IMR-90 (cell line): ENCODE data around the gene FBXO22. TPM values are rescaled to one million over a fixed set of nuclear protein-coding genes. Genes with fewer than 3 reads are reported as not detected.

Experiments used
- ATAC-seq: fragments of 200-7000 bp; cut with Tn5 transposase; 2 replicates; pipeline ENCODE4 v1.9.1; 2020; ENCODE audit warnings: low read depth, mild to moderate bottlenecking, moderate library complexity
- BruUV-seq: library from RNA; stranded (reverse); fragments of 400-500 nt; replicated peaks from 2 replicates; lab custom pipeline; 2021; lab: Mats Ljungman, UMichigan
- CTCF ChIA-PET: fragments of 300-600 bp; formaldehyde crosslinking; extraction: SDS; loops from one replicate; lab custom pipeline; 2021; ENCODE audit warnings: antibody characterized with exemption; lab: Yijun Ruan, JAX
- POLR2A ChIA-PET: fragments of 300-600 bp; sonication (Branson Sonifier 250); formaldehyde crosslinking; loops from one replicate; lab custom pipeline; 2022; ENCODE audit warnings: antibody characterized with exemption; ENCODE audit not compliant: unreplicated experiment; lab: Charles Lee
- DNase-seq: peaks from one replicate; pipeline ENCODE4 v3.0.0; 2013
- H2AFZ ChIP-seq: replicated peaks from 2 replicates; pipeline ENCODE3; 2013; ENCODE audit warnings: low read length, mild to moderate bottlenecking; ENCODE audit not compliant: poor library complexity
- H2AK5ac ChIP-seq: 2 replicates; pipeline ENCODE4 v1.6.1; 2013; ENCODE audit warnings: low read depth, low read length, inconsistent platforms
- H2AK9ac ChIP-seq: replicated peaks from 2 replicates; pipeline ENCODE3; 2013; ENCODE audit warnings: mild to moderate bottlenecking, low read depth, low read length, moderate library complexity; ENCODE audit not compliant: poor library complexity
- H2BK120ac ChIP-seq: 2 replicates; pipeline ENCODE4 v1.6.1; 2013; ENCODE audit warnings: low read depth, low read length, inconsistent platforms
- H2BK15ac ChIP-seq: 3 replicates; pipeline ENCODE4 v1.6.1; 2013; ENCODE audit warnings: low read depth, low read length, inconsistent platforms
- H2BK20ac ChIP-seq: 2 replicates; pipeline ENCODE4 v1.6.1; 2013; ENCODE audit warnings: low read depth, mild to moderate bottlenecking, inconsistent platforms, low read length, moderate library complexity
- H2BK5ac ChIP-seq: 2 replicates; pipeline ENCODE4 v1.6.1; 2013; ENCODE audit warnings: mild to moderate bottlenecking, low read depth, low read length, inconsistent platforms; ENCODE audit not compliant: poor library complexity, severe bottlenecking
- H3K14ac ChIP-seq: replicated peaks from 2 replicates; pipeline ENCODE4 v1.6.1; 2013; ENCODE audit warnings: low read depth, low read length, inconsistent platforms
- H3K18ac ChIP-seq: 2 replicates; pipeline ENCODE4 v1.6.1; 2013; ENCODE audit warnings: low read depth, low read length, control low read depth
- H3K23ac ChIP-seq: 2 replicates; pipeline ENCODE4 v1.6.1; 2013; ENCODE audit warnings: low read depth, low read length, inconsistent platforms
- H3K27ac ChIP-seq: 2 replicates; pipeline ENCODE4 v1.5.1; 2013; ENCODE audit warnings: mild to moderate bottlenecking, control low read depth, low read length; ENCODE audit not compliant: insufficient read depth
- H3K27me3 ChIP-seq: 2 replicates; pipeline ENCODE4 v1.6.1; 2013; ENCODE audit warnings: low read length; ENCODE audit not compliant: control insufficient read depth, insufficient read depth
- H3K36me3 ChIP-seq: 2 replicates; pipeline ENCODE4 v1.6.1; 2013; ENCODE audit warnings: low read length, mixed read lengths; ENCODE audit not compliant: control insufficient read depth, insufficient read depth
- H3K4ac ChIP-seq: 2 replicates; pipeline ENCODE4 v1.6.1; 2013; ENCODE audit warnings: low read depth, low read length, inconsistent platforms
- H3K4me1 ChIP-seq: 2 replicates; pipeline ENCODE4 v1.6.1; 2013; ENCODE audit warnings: low read length, mixed read lengths; ENCODE audit not compliant: control insufficient read depth, insufficient read depth
- H3K4me2 ChIP-seq: 2 replicates; pipeline ENCODE4 v1.6.1; 2013; ENCODE audit warnings: low read depth, mild to moderate bottlenecking, control low read depth, low read length, moderate library complexity
- H3K4me3 ChIP-seq: 2 replicates; pipeline ENCODE4 v1.5.1; 2013; ENCODE audit warnings: low read depth, mild to moderate bottlenecking, control low read depth, low read length, moderate library complexity; ENCODE audit not compliant: insufficient read depth
- H3K56ac ChIP-seq: 2 replicates; pipeline ENCODE4 v1.6.1; 2013; ENCODE audit warnings: low read length, inconsistent platforms; ENCODE audit not compliant: insufficient read depth; ENCODE audit errors: extremely low read depth
- H3K79me1 ChIP-seq, 2 experiments: 2 replicates each; pipeline ENCODE4 v1.6.1; 2013; ENCODE audit warnings: low read length in 2 of 2, inconsistent platforms in 1 of 2, low read depth in 1 of 2
- H3K9ac ChIP-seq: 2 replicates; pipeline ENCODE4 v1.6.1; 2013; ENCODE audit warnings: low read depth, low read length, control low read depth
- H3K9me1 ChIP-seq: 2 replicates; pipeline ENCODE4 v1.6.1; 2013; ENCODE audit warnings: low read length, inconsistent platforms; ENCODE audit not compliant: insufficient read depth
- H3K9me3 ChIP-seq: 2 replicates; pipeline ENCODE4 v1.6.1; 2013; ENCODE audit warnings: low read length; ENCODE audit not compliant: control insufficient read depth, insufficient read depth
- H4K20me1 ChIP-seq: 2 replicates; pipeline ENCODE4 v1.6.1; 2013; ENCODE audit warnings: low read length, inconsistent platforms; ENCODE audit not compliant: insufficient read depth
- H4K5ac ChIP-seq: 2 replicates; pipeline ENCODE4 v1.6.1; 2013; ENCODE audit warnings: mild to moderate bottlenecking, low read depth, low read length, control low read depth
- H4K8ac ChIP-seq, 2 experiments: 2 replicates each; pipeline ENCODE4 v1.6.1; 2013; ENCODE audit warnings: low read depth in 2 of 2, low read length in 2 of 2, control low read depth in 1 of 2, inconsistent platforms in 1 of 2
- H4K91ac ChIP-seq: 2 replicates; pipeline ENCODE4 v1.6.1; 2013; ENCODE audit warnings: low read depth, low read length, inconsistent platforms; ENCODE audit not compliant: insufficient read depth
- BHLHE40 ChIP-seq: fragments of 150-350 bp; IDR thresholded peaks from 2 replicates; pipeline ENCODE4 v1.6.1; 2016; ENCODE audit warnings: mild to moderate bottlenecking, low read depth, low read length
- FOS ChIP-seq: fragments of 150-350 bp; IDR thresholded peaks from 2 replicates; pipeline ENCODE4 v1.6.1; 2016; ENCODE audit warnings: low read depth, low read length
- MAZ ChIP-seq: IDR thresholded peaks from 2 replicates; pipeline ENCODE4 v1.6.1; 2012; ENCODE audit warnings: low read depth, mild to moderate bottlenecking, low read length, improper control_type of control experiment, moderate library complexity, borderline replicate concordance
- MXI1 ChIP-seq: IDR thresholded peaks from 2 replicates; pipeline ENCODE4 v1.6.1; 2012; ENCODE audit warnings: low read depth, mild to moderate bottlenecking, low read length, moderate library complexity, borderline replicate concordance
- POLR2A ChIP-seq: IDR thresholded peaks from 2 replicates; pipeline ENCODE4 v1.6.1; 2012; ENCODE audit warnings: mild to moderate bottlenecking, low read depth, low read length
- RAD21 ChIP-seq: IDR thresholded peaks from 2 replicates; pipeline ENCODE4 v1.6.1; 2012; ENCODE audit warnings: low read length, improper control_type of control experiment
- RCOR1 ChIP-seq: IDR thresholded peaks from 2 replicates; pipeline ENCODE4 v1.6.1; 2012; ENCODE audit warnings: mild to moderate bottlenecking, low read length, improper control_type of control experiment; ENCODE audit not compliant: insufficient replicate concordance
- RFX5 ChIP-seq: IDR thresholded peaks from 2 replicates; pipeline ENCODE4 v1.8.0; 2012; ENCODE audit warnings: low read depth, mild to moderate bottlenecking, low read length, moderate library complexity
- SMC3 ChIP-seq: fragments of 150-350 bp; IDR thresholded peaks from 2 replicates; pipeline ENCODE4 v1.6.1; 2016; ENCODE audit warnings: low read depth, mild to moderate bottlenecking, antibody characterized with exemption, low read length, moderate library complexity
- USF2 ChIP-seq: fragments of 150-350 bp; IDR thresholded peaks from 2 replicates; pipeline ENCODE4 v1.6.1; 2017; ENCODE audit warnings: mild to moderate bottlenecking, antibody characterized with exemption, low read length, low read depth
- WGBS, 2 experiments: methylation state at CpG; one replicate each; pipeline versions ENCODE4 v1.1.5 to v1.1.7; 2013; ENCODE audit warnings: missing lambda C conversion rate in 2 of 2; ENCODE audit not compliant: insufficient read length in 1 of 2; ENCODE audit errors: extremely low coverage in 2 of 2; 5-methylcytosine and 5-hydroxymethylcytosine counted together
- dilution Hi-C: fragments of 300-500 bp; cut with HindIII; formaldehyde crosslinking; loops from one replicate; pipeline ENCODE4 v1.14.3; 2018; ENCODE audit warnings: low sequenced_read_pairs; ENCODE audit not compliant: unreplicated experiment
- in situ Hi-C: fragments of 300-500 bp; cut with MboI; formaldehyde crosslinking; loops from 3 replicates; pipeline ENCODE4 v1.14.3; 2019; ENCODE audit warnings: low sequenced_read_pairs, inconsistent platforms, mixed read lengths
- intact Hi-C: fragments of 100-400 bp; cut with micrococcal nuclease; formaldehyde crosslinking; loops from 2 replicates; pipeline ENCODE4 v1.10.0; 2022
- polyA plus RNA-seq, 3 experiments: library from polyadenylated mRNA; depleted of rRNA; stranded (reverse); fragments of >200 nt; gene quantifications; 2 replicates each; pipeline ENCODE4 v1.2.3, GENCODE V29; 2012; ENCODE audit warnings: low replicate concordance in 1 of 3
- total RNA-seq: library from RNA; depleted of rRNA; stranded (reverse); fragments of >200 nt; gene quantifications from 2 replicates; pipeline ENCODE4 v1.2.3, GENCODE V29; 2012

Gene FBXO22
- total and polyA plus RNA-seq, 2 of the 4 experiments (the other 2 are of a cell fraction): 22.4 to 45.2 TPM

- Histone ChIP-seq H2BK5ac (no peak overlapping the region), H3K27ac (no peak overlapping the region), H3K18ac (no peak overlapping the region), H2BK120ac (no peak overlapping the region), H3K36me3 (peaks cover 10% of the 10 kb centered on the region), H3K4me3 (no peak overlapping the region), H3K14ac (no peak overlapping the region), H4K20me1 (peaks cover 3% of the 10 kb centered on the region; the same call in 1 of the 2 replicates), H3K4me2 (no peak overlapping the region), H4K91ac (no peak overlapping the region), H2AK5ac (no peak overlapping the region), H2AK9ac (no peak overlapping the region), H3K23ac (no peak overlapping the region), H3K9ac (no peak overlapping the region), H3K4me1 (peaks cover 4% of the 10 kb centered on the region; the same call in 1 of the 2 replicates), H3K56ac (no peak overlapping the region), H2AFZ (no peak overlapping the region), H3K9me1 (peaks cover 14% of the 10 kb centered on the region), H4K5ac (no peak overlapping the region), H4K8ac (no peak overlapping the region), H3K9me3 (no peaks in the 10 kb centered on the region), H2BK20ac (no peak overlapping the region), H3K27me3 (no peaks in the 10 kb centered on the region), H2BK15ac (no peak overlapping the region), H3K4ac (no peak overlapping the region), H3K79me1 (peaks cover 21 to 40% of the 10 kb centered on the region in 2 experiments)
- intact Hi-C loops: no loop called here
- TF ChIP-seq RFX5 (no peak), SMC3 (no peak), RCOR1 (no peak), MXI1 (no peak), BHLHE40 (no peak), MAZ (no peak), RAD21 (no peak), FOS (no peak), USF2 (no peak), POLR2A (no peak)
- in situ Hi-C loops: no loop called here
- ChIA-PET POLR2A (no interaction called here), CTCF (no interaction called here)
- DNase-seq: no peak
- dilution Hi-C loops: no loop called here
- ATAC-seq: no peak
- 33% methylated on average over 3 of the region's 8 CpGs; no CpG with 5 or more reads in 1 of the 2 experiments for WGBS, 2 experiments
- no TSS peak for BruUV-seq
Observed at GRCh38 chr15:75902129-75902557, 1.5 kb upstream of the FBXO22 start.
